Measurements from ENCODE around the gene NEURL2.

Gene NEURL2

DNA sequence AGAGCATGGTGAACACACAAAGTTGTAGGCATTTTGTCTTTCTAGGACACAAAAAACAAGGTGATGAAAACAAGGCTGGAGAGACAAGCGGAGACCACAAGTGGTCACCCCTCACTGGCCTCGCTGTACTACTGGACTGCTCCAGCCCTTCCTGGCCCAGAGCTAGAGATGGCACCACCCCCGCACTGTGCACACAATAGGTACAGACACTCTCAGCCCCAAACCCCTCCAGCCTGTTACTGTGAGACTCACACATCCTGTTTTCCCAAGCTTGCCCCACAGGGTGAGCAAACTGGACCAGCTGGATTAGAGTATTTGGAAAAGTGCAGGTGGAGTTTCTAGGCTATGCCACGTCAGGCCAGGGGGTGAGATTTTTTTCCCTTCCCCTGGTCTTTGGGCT, 18.4 kb downstream of the NEURL2 start:
- DNase-seq (ENCODE audit: low spot score): no peak

- DNase-seq (ENCODE audit: low spot score): no peak
These were observed 23.2 kb downstream of the NEURL2 start for GRCh38 chr20:45867819-45868176.

DNA sequence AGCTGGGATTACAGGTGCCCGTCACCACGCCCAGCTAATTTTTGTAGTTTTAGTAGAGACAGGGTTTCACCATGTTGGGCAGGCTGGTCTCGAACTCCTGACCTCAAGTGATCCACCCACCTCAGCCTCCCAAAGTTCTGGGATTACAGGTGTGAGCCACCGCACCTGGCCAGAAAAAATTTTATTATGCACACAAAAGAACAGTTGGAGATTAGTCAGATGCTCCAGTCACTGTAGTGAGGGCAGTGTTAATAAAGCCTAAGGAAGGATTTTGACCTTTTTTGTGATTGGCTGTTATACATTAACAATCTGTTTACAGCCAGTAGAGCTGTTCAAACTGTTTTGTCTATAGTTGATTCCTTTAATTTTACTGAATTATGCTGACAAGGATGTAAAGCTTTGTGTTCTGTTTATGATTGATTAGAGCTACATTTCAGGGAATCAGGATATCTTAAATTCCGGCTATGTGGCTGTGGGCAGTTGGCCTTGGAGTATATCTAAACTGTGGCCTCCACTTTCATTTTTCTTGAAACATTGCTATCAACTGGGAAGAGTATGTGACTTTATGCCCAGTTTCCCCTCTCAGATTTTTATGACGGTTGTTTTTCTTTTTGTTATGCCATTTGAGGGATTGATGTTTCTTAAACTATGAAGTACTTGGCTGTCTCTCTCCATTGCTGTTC, 23.7 kb downstream of the NEURL2 start:
- DNase-seq (ENCODE audit: low spot score): no peak

- DNase-seq (ENCODE audit: low spot score): no peak
These were observed 24.6 kb downstream of the NEURL2 start for GRCh38 chr20:45866454-45866853.

- no peak for DNase-seq (ENCODE audit: low spot score)
These were observed 27.2 kb downstream of the NEURL2 start for GRCh38 chr20:45863543-45864470.

GRCh38 chr20:45861221-45862075, 29.6 kb downstream of the NEURL2 start:
- no peak for DNase-seq (ENCODE audit: low spot score)

DNA sequence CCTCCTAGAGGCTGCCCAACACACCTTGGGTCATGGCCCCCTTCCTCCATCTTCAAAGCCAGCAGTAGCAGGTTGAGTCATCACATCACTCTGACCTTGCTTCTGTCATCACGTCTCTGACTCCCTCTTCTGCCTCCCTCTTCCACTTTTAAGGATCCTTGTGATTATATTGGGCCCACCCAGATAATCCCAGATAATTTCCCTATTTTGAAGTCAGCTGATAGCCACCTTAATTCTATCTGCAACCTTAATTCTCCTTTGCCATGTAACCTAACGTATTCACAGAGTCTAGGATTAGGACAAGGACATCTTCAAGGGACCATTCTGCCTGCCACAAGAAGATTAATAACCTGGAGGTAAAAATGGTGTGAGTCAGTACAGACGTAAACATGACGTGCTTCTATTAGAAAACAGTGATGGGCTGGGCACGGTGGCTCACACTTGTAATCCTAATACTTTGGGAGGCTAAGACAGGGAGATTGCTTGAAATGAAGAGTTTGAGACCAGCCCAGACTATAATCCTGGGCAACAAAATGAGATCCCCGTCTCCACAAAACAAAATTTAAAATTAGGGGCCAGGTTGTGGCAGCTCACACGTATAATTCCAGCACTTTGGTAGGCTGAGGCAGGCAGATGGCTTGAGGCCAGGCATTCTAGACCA, 30.3 kb downstream of the NEURL2 start:
- no peak for DNase-seq (ENCODE audit: low spot score)

- no peak for DNase-seq (ENCODE audit: low spot score)
These were observed 31.1 kb downstream of the NEURL2 start for GRCh38 chr20:45859916-45860315.

GRCh38 chr20:45857882-45858216, 33.2 kb downstream of the NEURL2 start:
- DNase-seq (ENCODE audit: low spot score): peak; percentile 66

DNA sequence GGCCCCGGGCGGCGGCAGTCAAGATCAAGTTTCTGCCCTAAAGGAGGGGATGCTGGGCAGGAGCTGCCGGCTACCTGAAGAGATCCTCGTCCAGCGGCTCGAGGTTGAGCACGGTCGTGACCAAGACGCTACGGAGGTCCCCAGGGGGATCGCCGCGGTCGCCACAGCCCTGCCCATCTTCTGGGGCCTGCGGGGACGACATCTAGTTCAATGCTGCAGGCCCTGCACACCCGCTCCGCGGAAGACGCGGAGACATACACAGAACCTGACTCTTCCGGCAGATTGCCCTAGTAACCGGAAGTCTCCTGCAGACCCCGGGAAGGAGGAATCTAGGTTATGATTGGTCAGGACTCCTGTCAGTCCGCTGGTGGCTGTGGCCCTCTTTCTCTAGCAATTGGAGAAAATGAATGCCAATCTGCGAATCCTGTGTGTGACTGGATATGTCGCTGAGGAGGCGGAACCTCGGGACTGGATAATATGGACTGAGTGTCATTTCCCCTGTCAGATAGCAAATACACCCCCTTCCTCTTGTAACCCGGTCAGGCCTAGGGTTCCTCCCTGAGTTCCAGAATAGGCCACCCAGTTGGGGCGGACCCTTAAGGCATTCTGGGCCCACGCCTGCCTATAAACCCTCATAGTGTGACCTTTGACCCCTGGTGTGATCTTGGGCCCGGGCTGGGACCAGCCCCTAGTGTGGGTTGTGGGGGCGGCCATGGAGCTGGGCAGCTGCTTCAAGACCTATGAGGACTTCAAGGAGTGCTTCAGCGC, 33.7 kb downstream of the NEURL2 start, which contains the start of the genes ACOT8 and ZSWIM3:
Gene ACOT8 (minus strand): TSS at position 279 of the 768 bp plus-strand sequence. CDS start 77 bp downstream, at position 202.
Gene ZSWIM3 (plus strand): TSS at position 501 of the 768 bp plus-strand sequence. CDS start 212 bp downstream, at position 713.
- peak; percentile 100 for DNase-seq (ENCODE audit: low spot score)

DNA sequence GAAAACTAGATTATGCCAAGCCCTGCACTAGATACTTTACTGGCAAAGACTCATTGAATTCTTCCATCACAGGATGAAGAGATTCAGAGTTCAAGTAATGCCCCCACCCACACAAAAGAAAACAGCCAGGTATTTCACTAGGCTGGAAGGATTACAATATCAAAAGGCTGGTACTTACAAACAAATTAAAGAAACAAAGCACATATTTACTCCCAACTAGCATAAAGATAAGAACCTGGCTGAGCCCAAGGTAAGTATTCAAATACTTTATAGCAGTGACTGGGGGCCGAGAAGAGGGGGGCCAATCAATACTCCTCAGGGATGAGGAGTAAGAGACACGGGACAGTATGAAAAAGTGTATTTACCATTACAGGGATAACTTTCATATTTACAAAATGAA, 37.5 kb downstream of the NEURL2 start:
- DNase-seq (ENCODE audit: low spot score): no peak

DNA sequence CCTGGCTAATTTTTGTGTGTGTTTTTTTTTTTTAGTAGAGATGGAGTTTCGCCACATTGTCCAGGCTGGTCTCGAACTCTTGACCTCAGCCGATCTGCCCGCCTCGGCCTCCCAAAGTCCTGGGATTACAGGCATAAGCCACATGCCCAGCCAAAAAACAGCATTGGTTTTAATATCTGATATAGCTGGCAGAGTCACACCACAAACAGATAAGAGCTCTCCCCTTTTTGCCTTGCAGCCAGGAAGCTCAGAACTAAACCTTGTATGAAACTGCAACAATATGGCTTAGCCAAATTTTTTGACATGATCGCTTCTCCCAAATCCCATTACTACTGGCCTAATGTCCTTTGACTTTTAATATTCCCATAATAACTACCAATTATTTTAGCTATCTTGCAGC, 38.7 kb downstream of the NEURL2 start:
- no peak for DNase-seq (ENCODE audit: low spot score)

DNA sequence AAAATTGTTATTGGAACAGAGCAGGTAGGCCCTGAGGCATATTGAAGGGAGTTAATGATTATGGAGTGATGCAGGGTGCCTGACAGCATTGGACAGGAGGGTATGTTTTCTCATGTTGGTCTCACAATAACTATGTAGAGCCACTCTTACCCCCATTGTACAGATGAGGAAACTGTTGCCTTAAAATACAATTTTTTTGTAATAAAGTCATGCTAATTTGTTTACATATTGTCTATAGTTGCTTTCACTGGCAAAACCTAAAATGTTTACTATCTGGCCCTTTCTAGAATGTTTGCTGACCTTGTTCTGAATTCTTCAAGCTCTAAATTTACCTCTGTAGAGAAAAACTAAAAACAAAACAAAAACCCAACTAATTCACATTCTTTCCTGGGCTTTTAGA, 39.5 kb downstream of the NEURL2 start:
- no peak for DNase-seq (ENCODE audit: low spot score)

DNA sequence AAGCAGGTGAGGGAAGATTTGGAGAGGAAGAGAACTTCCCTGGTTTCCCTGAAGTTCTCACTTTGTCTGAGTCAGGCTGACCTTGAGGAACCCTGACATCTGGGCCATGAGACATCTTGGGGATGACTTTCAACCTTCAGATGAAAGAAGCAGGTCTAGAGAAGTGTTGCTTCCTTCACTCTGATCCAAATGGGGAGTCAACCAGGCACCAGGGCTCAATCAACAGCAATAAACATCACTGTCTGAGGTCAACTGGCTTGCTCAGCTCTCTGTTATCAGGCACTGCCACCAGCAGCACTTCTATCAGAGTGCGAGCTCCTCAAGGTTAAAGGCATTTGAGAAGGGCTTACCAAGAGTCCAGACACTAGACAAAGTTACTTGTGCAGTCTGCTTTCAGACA, 40.1 kb downstream of the NEURL2 start:
- DNase-seq (ENCODE audit: low spot score): no peak

GRCh38 chr20:45850238-45850637, 40.8 kb downstream of the NEURL2 start:
- DNase-seq (ENCODE audit: low spot score): no peak

GRCh38 chr20:45848969-45849582, 41.9 kb downstream of the NEURL2 start:
- no peak for DNase-seq (ENCODE audit: low spot score)

GRCh38 chr20:45848421-45848820, 42.6 kb downstream of the NEURL2 start:
- no peak for DNase-seq (ENCODE audit: low spot score)

- no peak for DNase-seq (ENCODE audit: low spot score)
These were observed 45.6 kb downstream of the NEURL2 start for GRCh38 chr20:45845452-45845851.

- no peak for DNase-seq (ENCODE audit: low spot score)
These were observed 47.5 kb downstream of the NEURL2 start for GRCh38 chr20:45843506-45843905.

- DNase-seq (ENCODE audit: low spot score): peak; percentile 75
These were observed 48.7 kb downstream of the NEURL2 start for GRCh38 chr20:45842169-45842812.

Data from germinal center (tissue), 1 donor.